ENCODE measurements around the gene HMG20A. TPM values are rescaled to one million over a fixed set of nuclear protein-coding genes. Genes with fewer than 3 reads are reported as not detected.
"Not testable (repeated sequence)": the region's sequence is repeated elsewhere in the genome, so short reads cannot be mapped to it uniquely, and the experiment has no call there.

HMG20A gene
- total RNA-seq, 1 donor from 2014 or later, result 26.4 TPM

DNA sequence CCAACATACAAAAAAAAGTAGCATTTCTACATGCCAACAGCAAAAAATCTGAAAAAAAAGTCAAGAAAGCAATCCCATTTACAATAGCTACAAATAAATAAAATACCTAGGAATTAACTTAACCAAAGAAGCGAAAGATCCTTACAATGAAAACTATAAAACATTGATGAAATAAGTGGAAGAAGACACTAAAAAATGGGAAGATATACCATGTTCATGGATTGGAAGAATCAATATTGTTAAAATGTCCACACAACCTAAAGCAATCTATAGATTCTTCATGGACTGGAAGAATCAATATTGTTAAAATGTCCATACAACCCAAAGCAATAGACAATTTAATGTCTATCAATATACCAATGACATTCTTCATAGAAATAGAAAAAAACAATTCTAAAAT, 21.8 kb upstream of the HMG20A start:
- no peak for DNase-seq (ENCODE audit: low read depth)
- no peak overlapping the region for H3K4me3 ChIP-seq (ENCODE audit: low read depth, low read length)
- H3K36me3 ChIP-seq (ENCODE audit: control insufficient read depth, insufficient read depth, low read length), result no peaks in the 10 kb centered on the region
- TF ChIP-seq, protein P1, sequence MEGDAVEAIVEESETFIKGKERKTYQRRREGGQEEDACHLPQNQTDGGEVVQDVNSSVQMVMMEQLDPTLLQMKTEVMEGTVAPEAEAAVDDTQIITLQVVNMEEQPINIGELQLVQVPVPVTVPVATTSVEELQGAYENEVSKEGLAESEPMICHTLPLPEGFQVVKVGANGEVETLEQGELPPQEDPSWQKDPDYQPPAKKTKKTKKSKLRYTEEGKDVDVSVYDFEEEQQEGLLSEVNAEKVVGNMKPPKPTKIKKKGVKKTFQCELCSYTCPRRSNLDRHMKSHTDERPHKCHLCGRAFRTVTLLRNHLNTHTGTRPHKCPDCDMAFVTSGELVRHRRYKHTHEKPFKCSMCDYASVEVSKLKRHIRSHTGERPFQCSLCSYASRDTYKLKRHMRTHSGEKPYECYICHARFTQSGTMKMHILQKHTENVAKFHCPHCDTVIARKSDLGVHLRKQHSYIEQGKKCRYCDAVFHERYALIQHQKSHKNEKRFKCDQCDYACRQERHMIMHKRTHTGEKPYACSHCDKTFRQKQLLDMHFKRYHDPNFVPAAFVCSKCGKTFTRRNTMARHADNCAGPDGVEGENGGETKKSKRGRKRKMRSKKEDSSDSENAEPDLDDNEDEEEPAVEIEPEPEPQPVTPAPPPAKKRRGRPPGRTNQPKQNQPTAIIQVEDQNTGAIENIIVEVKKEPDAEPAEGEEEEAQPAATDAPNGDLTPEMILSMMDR (IDR thresholded peaks at IDR 0.05; ENCODE audit: insufficient read depth, low read length, poor library complexity, severe bottlenecking), result no peak
- H3K27me3 ChIP-seq (ENCODE audit: control insufficient read depth, insufficient read depth, low read length), result no peaks in the 10 kb centered on the region

DNA sequence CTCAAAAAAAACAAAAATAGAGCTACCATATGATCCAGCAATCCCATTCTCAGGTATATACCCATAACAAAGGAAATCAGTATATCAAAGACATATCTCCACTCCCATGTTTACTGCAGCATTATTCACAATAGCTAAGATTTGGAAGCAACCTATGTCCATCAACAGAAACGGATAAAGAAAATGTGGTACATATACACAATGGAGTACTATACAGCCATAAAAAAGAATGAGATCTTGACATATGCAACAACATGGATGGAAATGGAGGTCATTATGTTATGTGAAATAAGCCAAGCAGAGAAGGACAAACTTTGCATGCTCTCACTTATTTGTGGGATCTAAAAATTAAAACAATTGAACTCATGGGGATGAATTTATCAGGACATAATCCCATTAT, 20.4 kb upstream of the HMG20A start:
- no peaks in the 10 kb centered on the region for H3K36me3 ChIP-seq (ENCODE audit: control insufficient read depth, insufficient read depth, low read length)
- H3K27me3 ChIP-seq (ENCODE audit: control insufficient read depth, insufficient read depth, low read length), result no peaks in the 10 kb centered on the region
- H3K4me3 ChIP-seq (ENCODE audit: low read depth, low read length), result no peak overlapping the region
- TF ChIP-seq, protein P1 (IDR thresholded peaks at IDR 0.05; ENCODE audit: insufficient read depth, low read length, poor library complexity, severe bottlenecking), result no peak
- DNase-seq (ENCODE audit: low read depth), result no peak

DNA sequence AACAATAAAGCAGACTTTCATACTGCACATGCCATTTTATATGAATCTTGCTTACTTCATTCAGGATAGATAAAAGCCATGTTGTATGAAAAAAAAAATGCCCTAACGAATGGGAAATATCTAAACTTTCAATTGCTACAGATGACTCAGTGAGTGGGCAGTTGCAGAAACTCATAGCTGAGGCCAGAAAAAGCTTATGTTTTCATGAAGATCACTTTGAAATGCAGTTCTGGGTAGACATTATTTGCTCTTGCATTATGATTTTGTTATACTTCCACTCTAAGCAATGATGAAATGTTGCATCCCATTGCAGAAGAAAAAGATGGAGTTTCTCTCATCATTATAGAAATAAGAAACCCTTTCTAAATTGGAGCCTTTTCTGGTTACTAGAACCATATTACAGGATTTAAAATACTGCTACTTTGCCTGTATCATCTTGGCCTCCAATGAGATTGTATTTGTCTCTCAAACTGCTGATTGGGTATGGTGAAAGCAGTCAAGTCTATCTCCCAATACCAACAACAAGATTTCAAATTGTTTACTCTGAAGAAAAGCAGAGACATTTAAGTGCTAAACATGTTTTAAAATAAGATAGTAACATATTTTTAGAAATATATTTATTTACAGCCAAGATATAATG, 17.8 kb upstream of the HMG20A start:
- Histone ChIP-seq H3K36me3 (ENCODE audit: control insufficient read depth, insufficient read depth, low read length) (no peaks in the 10 kb centered on the region), H3K27me3 (ENCODE audit: control insufficient read depth, insufficient read depth, low read length) (no peaks in the 10 kb centered on the region), H3K4me3 (ENCODE audit: low read depth, low read length) (no peak overlapping the region)
- TF ChIP-seq, protein P1 (IDR thresholded peaks at IDR 0.05; ENCODE audit: insufficient read depth, low read length, poor library complexity, severe bottlenecking), result no peak
- DNase-seq (ENCODE audit: low read depth), result no peak

DNA sequence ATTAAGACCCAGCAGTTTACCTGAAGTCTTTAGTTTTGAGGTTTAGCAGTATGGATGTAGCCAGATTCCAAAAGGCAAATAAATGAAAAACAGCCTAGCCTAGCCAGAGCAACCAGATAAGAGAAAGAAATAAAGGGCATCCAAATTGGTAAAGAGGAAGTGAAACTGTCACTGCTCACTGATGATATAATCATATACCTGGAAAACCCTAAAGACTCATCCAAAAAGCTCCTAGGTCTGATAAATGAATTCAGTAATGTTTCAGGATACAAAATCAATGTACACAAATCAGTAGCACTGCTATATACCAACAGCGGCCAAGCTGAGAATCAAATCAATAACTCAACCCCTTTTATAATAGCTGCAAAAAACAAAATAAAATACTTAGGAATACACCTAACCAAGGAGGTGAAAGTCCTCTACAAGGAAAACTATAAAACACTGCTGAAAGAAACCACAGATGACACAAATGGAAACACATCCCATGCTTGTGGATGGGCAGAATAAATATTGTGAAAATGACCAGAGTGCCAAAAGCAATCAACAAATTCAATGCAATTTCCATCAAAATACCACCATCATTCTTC, 14.4 kb upstream of the HMG20A start:
- H3K4me3 ChIP-seq (ENCODE audit: low read depth, low read length); H3K36me3 ChIP-seq (ENCODE audit: control insufficient read depth, insufficient read depth, low read length); DNase-seq (ENCODE audit: low read depth); H3K27me3 ChIP-seq (ENCODE audit: control insufficient read depth, insufficient read depth, low read length): not testable (repeated sequence)

DNA sequence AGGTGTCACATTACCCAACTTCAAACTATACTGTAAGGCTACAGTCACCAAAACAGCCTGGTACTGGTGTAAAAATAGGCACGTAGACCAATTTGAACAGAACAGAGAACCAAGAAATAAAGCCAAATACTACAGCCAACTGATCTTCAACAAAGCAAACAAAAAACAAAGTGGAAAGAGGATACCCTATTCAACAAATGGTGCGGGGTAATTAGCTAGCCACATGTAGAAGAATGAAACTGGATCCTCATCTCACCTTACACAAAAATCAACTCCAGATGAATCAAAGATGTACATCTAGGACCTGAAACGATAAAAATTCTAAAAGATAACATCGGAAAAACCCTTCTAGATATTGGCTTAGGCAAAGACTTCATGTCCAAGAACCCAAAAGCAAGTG, 13.8 kb upstream of the HMG20A start:
- TF ChIP-seq, protein P1 (IDR thresholded peaks at IDR 0.05; ENCODE audit: insufficient read depth, low read length, poor library complexity, severe bottlenecking), result no peak
- Histone ChIP-seq H3K36me3 (ENCODE audit: control insufficient read depth, insufficient read depth, low read length) (no peaks in the 10 kb centered on the region), H3K27me3 (ENCODE audit: control insufficient read depth, insufficient read depth, low read length) (no peaks in the 10 kb centered on the region), H3K4me3 (ENCODE audit: low read depth, low read length) (no peak overlapping the region)
- no peak for DNase-seq (ENCODE audit: low read depth)

DNA sequence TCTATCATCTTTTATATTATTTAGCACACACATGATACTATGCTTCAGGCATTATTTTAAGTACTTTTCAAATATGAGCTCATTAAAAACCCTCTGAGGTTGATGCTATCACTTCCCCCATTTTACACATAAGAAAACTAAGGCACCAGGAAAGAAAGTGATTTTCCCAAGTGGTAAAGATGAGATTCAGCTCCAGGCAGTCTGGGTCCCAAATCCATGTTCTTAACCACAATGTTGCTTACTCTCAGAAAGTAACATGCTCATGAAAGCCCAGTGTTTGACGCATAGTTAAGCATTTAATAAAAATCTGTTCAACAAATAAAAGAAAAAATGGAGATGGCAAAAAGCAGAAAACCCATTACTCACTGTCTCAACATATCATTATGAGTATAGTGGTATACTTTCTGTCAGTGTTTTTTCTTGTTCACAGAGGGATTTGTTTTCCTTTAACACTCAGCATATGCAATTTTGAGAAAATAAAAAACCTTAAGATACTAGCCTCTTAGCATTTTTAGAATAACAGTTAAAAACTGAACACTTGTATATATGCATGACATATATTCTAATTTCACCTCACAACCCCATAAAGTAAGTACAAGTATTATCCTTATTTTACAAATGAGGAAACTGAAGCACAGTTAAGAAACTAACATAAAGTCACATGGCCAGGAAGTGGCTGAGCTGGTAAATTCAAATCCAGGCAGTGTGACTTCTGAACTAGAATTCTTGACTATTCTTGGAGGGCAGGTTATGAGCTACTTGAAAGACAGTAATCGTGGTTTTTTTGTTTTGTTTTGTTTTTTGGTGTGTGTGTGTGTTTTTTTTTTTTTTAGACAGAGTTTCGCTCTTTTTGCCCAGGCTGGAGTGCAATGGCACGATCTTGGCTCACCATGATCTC, 11.2 kb upstream of the HMG20A start:
- no peaks in the 10 kb centered on the region for H3K27me3 ChIP-seq (ENCODE audit: control insufficient read depth, insufficient read depth, low read length)
- DNase-seq (ENCODE audit: low read depth), result no peak
- TF ChIP-seq, protein P1 (IDR thresholded peaks at IDR 0.05; ENCODE audit: insufficient read depth, low read length, poor library complexity, severe bottlenecking), result no peak
- no peaks in the 10 kb centered on the region for H3K36me3 ChIP-seq (ENCODE audit: control insufficient read depth, insufficient read depth, low read length)
- H3K4me3 ChIP-seq (ENCODE audit: low read depth, low read length), result no peak overlapping the region

DNA sequence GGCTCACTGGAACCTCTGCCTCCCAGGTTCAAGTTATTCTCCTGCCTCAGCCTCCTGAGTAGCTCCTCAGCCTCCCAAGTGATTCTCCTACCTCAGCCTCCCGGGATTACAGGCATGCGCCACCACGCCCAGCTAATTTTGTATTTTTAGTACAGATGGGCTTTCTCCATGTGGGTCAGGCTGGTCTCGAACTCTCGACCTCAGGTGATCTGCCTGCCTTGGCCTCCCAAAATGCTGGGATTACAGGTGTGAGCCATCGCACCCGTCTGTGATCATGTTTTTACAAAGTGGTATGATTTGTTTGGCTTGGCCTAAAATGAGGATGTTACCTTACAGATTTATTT, 10.6 kb upstream of the HMG20A start:
- DNase-seq (ENCODE audit: low read depth); H3K27me3 ChIP-seq (ENCODE audit: control insufficient read depth, insufficient read depth, low read length); H3K4me3 ChIP-seq (ENCODE audit: low read depth, low read length); H3K36me3 ChIP-seq (ENCODE audit: control insufficient read depth, insufficient read depth, low read length): not testable (repeated sequence)

All from kidney epithelial cell (primary cell).